ENCODE measurements around the gene GALK1.

GALK1 gene

DNA sequence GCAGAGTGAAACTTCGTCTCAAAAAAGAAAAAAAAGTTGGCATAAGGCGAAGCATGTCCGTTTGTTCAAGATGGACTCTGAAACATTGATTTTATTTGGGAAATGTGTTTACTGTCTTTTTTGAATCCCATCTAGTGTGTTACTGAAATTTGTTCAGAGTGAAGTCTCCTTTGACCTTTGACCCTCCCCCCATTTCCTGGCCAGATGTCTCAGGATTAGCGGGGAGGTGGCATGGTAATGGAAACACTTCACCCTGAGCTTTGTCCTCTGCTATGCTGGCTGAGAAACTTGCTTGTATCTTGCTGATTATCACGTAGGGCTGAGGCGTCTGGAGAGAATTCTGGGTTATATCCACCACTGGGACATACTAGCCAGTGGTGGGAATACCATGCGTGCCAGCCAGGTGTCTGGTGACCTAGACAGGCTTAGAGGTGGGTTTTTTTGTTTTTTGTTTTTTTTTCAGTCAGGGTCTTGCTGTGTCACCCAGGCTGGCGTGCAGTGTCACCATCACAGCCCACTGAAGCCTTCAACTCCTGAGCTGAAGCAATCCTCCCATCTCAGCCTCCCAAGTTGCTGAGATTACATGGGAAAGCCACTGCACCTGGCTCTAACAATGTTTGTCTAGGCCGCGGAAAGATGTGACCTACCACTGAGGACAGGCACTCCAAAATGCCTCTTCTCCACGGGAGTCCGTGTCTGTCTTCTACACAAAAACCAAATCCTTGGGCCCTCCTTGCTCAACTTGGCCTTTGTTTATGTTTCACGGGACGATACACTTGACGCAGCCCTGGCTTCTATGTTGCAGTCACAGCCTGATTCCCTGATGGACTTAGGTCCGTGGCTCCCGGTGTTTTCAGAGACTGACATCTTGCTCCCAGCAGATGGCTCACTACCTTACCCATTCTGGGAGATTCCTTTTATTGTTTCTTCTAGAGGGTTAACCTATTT is 6.6 kb upstream of the GALK1 start:
- TF ChIP-seq, protein P1, sequence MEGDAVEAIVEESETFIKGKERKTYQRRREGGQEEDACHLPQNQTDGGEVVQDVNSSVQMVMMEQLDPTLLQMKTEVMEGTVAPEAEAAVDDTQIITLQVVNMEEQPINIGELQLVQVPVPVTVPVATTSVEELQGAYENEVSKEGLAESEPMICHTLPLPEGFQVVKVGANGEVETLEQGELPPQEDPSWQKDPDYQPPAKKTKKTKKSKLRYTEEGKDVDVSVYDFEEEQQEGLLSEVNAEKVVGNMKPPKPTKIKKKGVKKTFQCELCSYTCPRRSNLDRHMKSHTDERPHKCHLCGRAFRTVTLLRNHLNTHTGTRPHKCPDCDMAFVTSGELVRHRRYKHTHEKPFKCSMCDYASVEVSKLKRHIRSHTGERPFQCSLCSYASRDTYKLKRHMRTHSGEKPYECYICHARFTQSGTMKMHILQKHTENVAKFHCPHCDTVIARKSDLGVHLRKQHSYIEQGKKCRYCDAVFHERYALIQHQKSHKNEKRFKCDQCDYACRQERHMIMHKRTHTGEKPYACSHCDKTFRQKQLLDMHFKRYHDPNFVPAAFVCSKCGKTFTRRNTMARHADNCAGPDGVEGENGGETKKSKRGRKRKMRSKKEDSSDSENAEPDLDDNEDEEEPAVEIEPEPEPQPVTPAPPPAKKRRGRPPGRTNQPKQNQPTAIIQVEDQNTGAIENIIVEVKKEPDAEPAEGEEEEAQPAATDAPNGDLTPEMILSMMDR (IDR thresholded peaks at IDR 0.05): no peak
- Mint-ChIP-seq H3K4me3 (no peak overlapping the region), H3K36me3 (ENCODE audit: low read depth) (peaks cover 7% of the 10 kb centered on the region), H3K27me3 (ENCODE audit: low read depth, poor library complexity) (peaks cover 7% of the 10 kb centered on the region), H3K27ac (peak overlapping the region; percentile 43), H3K9me3 (no peaks in the 10 kb centered on the region), H3K4me1 (peaks cover 38% of the 10 kb centered on the region)
- no peak for DNase-seq

DNA sequence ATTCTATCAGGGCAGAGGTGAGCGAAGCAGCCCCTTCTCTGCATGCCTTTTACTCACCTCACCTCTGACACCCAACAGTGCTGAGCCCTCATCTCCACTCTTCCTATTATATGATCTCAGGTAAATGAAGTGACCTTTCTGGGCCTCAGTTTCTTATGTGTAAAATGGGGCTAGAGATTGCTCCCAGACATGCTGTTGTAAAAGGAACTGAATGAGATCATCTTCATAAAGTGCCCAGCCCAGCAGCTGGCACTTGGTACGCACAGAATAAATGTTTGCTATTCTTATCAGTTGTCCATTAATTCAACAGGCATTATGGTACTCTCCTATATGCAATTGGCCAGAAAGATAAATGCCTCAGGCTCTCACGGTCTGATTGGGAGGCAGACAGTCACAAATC is 4.5 kb upstream of the GALK1 start:
- Mint-ChIP-seq H3K36me3 (ENCODE audit: low read depth) (peaks cover 3% of the 10 kb centered on the region), H3K27ac (no peak overlapping the region), H3K27me3 (ENCODE audit: low read depth, poor library complexity) (peaks cover 14% of the 10 kb centered on the region), H3K9me3 (no peaks in the 10 kb centered on the region), H3K4me1 (peaks cover 22% of the 10 kb centered on the region), H3K4me3 (no peak overlapping the region)
- no peak for DNase-seq
- TF ChIP-seq, protein P1 (IDR thresholded peaks at IDR 0.05): no peak

DNA sequence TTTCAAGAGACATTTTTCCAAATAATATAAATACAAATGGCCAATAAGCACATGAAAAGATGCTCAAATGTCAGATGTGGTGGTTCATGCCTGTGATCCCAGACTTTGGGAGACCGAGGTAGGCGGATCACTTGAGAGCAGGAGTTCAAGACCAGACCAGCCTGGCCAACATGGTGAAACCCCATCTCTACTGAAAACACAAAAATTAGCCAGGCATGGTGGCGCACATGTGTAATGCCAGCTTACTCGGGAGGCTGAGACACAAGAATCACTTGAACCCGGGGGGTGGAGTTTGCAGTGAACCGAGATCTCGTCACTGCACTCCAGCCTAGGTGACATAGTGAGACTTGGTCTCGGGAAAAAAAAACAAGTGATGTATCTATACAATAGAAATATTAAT is 2.9 kb upstream of the GALK1 start:
- no peaks in the 10 kb centered on the region for H3K36me3 Mint-ChIP-seq (ENCODE audit: low read depth)
- H3K4me1 Mint-ChIP-seq: peaks cover 22% of the 10 kb centered on the region
- peaks cover 14% of the 10 kb centered on the region for H3K27me3 Mint-ChIP-seq (ENCODE audit: low read depth, poor library complexity)
- H3K9me3 Mint-ChIP-seq: no peaks in the 10 kb centered on the region
- H3K4me3 Mint-ChIP-seq: no peak overlapping the region
- TF ChIP-seq, protein P1 (IDR thresholded peaks at IDR 0.05): no peak
- DNase-seq: no peak
- H3K27ac Mint-ChIP-seq: no peak overlapping the region

DNA sequence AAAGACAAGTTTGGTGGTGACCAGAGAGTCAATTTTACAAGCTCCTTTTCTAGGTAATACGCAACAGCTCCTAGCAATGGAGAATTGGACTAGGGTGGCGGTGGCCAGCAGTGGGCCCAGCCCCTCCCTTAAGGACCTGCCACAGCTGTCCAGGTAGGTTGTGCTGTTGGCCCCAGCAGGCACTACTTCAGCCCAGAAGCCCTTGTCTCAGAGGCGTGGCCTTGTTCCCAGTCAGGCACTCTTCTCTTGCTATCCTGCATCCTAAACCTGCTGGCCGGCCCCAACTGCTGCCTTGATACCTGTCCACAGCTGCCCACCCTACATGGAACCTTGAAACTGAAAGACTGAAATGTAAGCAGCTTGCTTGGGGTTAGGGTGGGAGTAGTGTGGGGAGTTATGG is 989 bp upstream of the GALK1 start:
- H3K9me3 Mint-ChIP-seq: no peaks in the 10 kb centered on the region
- TF ChIP-seq, protein P1 (IDR thresholded peaks at IDR 0.05): no peak
- no peak for DNase-seq
- no peak overlapping the region for H3K27ac Mint-ChIP-seq
- H3K4me3 Mint-ChIP-seq: peak overlapping the region; percentile 30
- H3K4me1 Mint-ChIP-seq: peaks cover 9% of the 10 kb centered on the region
- H3K27me3 Mint-ChIP-seq (ENCODE audit: low read depth, poor library complexity): peaks cover 14% of the 10 kb centered on the region
- no peaks in the 10 kb centered on the region for H3K36me3 Mint-ChIP-seq (ENCODE audit: low read depth)

DNA sequence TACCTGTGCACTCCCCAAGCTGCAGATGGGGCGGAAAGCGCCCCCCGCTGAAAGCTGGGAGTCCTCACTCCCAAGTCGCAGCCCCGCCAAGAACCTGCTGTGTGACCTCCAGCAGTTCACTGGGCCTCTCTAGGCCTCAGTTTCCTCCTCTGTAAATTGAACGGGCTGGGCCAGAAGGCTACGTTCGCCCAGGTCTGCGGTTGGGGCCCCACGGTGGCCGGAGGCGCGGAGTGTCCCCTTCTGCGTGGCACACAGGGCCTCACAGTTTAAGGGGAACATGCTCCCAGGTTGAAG is 628 bp downstream of the GALK1 start:
- Mint-ChIP-seq H3K27me3 (ENCODE audit: low read depth, poor library complexity) (peaks cover 10% of the 10 kb centered on the region), H3K4me3 (peak overlapping the region; percentile 76), H3K4me1 (peaks cover 12% of the 10 kb centered on the region), H3K36me3 (ENCODE audit: low read depth) (no peaks in the 10 kb centered on the region), H3K9me3 (no peaks in the 10 kb centered on the region), H3K27ac (no peak overlapping the region)
- no peak for DNase-seq
- TF ChIP-seq, protein P1 (IDR thresholded peaks at IDR 0.05): peak; percentile 16
